Activated effector memory CD4-positive, alpha-beta T cell treated with Interleukin-2 at 50 U/mL for 16 hours (primary cell): ENCODE results near the gene ARMH1.
A peak's percentile ranks its signal among the peaks of the same experiment; 100 is the strongest.
"Not testable (repeated sequence)": the region's sequence is repeated elsewhere in the genome, so short reads cannot be mapped to it uniquely, and the experiment has no call there.

Source experiments
- DNase-seq: peaks from one replicate; pipeline ENCODE4 v3.0.0-alpha.2; 2020

ARMH1 gene

DNA sequence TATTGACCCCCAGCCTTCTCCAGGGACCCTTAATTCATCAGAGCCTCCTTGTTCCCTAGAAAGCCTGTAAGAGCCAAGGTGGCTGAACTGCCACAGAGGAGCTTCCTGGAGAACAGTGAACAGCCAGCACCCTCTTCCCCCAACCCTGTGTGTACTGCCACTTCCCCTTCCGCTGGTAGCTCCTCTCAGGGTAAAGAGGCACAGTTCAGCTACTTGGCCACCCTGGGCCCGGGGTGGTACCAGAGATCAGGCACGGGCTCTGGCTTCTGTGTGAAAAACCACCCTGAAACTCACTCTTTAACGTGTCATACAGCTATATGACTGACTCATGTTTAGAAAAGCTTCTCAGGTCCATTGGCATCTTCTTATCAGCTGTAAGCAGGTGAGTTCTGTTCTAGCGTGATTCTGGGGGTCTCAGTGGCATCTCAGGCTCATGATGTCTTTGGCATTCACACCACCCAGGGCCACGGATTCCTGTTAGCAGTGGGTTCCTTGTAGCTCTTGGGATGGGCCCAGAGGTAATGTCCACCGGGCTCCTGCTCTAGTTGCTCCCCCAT lies 22.4 kb downstream of the ARMH1 start:
- DNase-seq = peak; percentile 24

DNA sequence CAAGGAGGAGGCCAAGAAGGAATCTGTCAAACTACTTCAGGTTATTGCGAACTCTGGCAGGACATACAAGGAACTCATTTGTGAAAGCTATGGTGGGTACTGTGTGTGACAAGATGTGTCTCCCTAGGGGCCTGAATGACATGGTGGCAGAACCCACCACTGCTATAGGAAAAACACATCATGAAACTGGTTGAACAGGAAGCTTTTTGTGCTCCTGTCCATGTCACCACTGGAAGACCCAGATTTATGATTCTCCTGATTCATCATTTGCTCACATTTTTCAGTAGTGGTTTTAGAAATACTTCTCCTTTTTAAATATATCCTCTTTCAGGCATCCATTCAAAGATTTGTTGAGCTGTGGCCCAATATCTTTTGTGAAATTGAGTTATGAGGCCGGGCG lies 23.6 kb downstream of the ARMH1 start:
- no peak for DNase-seq

- DNase-seq = not testable (repeated sequence)
Observed at GRCh38 chr1:44699375-44699774, 24.9 kb downstream of the ARMH1 start.

DNA sequence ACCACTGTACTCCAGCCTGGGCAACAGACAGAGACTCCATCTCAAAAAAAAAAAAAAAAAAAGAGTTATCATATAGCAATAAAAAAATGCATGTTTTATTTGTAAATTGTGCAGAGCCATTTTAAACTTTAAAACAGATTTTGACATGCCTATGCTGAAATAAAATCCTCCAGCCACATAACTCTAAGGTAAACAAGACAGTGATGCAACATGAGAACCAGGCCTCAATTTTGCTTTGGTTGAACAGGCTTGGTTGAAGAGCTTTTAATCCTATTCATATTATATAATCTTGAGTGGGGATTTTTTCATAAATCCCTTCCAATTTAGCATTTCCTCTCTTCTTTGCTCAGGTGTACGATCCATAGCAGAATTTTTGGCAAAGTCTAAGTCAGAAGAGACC lies 26.1 kb downstream of the ARMH1 start:
- DNase-seq = no peak

GRCh38 chr1:44701141-44701573 lies 26.6 kb downstream of the ARMH1 start:
- no peak for DNase-seq

- no peak for DNase-seq
Observed at GRCh38 chr1:44705470-44705869, 31.0 kb downstream of the ARMH1 start.

DNA sequence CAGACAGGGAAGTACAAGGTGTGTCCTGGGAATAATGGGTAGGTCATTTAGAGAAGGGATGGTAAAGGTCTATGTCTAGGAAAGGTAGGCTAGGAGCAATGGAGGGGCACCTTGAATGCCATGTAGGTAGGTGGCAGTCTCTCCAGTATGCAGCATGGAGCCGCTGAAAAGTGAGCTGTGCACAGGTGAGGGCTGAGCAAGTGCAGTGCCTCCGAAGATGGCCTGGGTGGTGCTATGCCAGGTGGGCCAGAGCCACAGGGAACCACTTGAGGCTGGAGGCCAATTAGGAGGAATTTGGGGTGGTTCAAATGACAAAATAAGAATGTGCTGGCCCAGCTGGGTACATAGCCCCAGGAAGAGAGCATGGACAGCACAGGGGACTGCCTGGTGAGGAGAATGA lies 31.4 kb downstream of the ARMH1 start:
- no peak for DNase-seq

- DNase-seq = no peak
Observed at GRCh38 chr1:44707112-44707881, 32.8 kb downstream of the ARMH1 start.

GRCh38 chr1:44707959-44708831 lies 33.7 kb downstream of the ARMH1 start:
- no peak for DNase-seq

DNA sequence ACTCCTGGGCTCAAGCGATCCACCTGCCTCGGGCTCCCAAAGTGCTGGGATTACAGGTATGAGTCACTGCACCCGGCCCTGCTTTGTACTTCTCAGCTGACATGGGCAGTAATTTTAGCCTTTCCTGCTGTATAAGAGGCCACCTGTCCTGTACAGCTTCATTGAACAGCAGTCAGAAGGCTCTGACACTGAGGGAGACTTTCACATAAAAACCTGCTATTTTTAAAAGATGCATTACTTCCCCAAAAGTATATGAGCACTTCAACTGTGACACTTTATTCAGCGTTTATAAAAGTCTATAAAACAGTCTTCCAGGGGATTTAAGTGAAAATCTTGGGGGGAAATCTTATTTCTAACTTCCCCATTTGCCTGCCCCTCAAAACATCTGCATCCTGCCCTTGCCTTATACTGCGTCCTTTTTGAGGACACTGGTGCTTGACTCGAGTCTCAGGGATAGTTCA lies 38.8 kb downstream of the ARMH1 start:
- DNase-seq = no peak

- no peak for DNase-seq
Observed at GRCh38 chr1:44714532-44714931, 40.0 kb downstream of the ARMH1 start.

DNA sequence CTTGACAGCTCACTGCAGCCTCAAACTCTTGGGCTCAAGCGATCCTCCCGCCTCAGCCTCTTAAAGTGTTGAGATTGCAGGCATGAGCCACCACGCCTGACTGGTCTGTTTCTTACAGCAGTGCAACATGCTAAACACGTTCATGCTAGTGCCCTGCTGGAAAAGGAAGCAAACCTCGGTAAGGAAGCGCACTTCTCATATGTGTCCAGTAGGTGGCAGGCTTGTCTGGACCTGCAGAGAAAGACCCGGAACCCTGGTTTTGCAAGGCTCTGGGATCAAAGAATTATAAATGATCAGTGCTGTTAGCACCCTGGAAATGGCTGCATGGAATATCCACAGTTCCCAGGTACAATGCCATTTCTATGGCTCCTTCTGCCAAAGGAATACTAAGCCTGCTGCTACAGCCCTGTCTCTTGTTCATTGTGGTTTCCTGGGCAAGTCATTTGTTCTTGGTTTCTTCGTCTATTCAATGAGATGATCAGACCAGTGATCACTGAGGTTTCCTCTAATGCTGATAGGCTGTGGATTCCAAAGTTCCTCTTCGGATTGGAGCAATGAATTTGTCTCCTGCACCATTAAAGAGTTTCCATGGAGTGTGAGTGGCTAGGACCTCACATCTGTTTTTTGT lies 40.5 kb downstream of the ARMH1 start:
- peak; percentile 49 for DNase-seq

DNA sequence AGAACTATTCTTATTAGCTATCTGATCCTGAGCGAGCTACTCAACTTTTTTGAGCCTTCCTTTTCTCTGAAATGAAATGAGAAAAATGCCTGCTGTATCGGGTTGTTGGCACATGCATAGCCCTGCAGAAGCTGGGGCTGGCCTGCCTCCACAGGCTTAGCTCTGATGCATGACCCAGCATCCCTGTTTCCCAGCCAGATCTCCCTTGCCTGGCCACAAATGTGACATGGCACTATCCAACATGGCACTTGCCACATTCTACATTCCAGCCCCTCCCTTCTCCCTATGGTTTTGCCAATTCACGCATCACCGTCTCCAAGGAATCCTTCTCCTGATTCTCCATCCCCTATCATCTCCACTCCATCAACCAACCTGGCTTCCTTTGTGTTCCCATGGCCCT lies 42.6 kb downstream of the ARMH1 start:
- no peak for DNase-seq

- DNase-seq = no peak
Observed at GRCh38 chr1:44717653-44718052, 43.1 kb downstream of the ARMH1 start.

- DNase-seq = no peak
Observed at GRCh38 chr1:44718091-44718490, 43.6 kb downstream of the ARMH1 start.

DNA sequence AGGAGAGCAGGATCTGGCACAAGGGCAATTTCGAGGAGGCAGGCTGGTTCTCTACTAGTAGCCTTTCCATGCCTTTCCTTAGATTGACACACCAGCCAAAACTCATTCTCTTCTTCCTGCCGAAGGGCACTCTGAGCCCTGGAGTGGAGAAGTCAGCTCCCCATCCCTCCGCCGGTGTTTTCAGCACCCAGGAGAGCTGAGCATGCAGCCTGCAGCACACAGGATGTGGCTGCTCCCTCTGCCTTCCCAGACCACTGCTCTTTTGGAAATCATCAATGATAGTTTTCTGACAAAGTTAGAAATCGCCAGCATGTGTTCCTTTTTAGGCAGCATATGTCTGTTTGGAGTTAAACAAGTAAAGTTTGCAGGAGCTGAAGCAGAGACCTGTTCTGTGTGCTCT lies 44.8 kb downstream of the ARMH1 start:
- DNase-seq = no peak

DNA sequence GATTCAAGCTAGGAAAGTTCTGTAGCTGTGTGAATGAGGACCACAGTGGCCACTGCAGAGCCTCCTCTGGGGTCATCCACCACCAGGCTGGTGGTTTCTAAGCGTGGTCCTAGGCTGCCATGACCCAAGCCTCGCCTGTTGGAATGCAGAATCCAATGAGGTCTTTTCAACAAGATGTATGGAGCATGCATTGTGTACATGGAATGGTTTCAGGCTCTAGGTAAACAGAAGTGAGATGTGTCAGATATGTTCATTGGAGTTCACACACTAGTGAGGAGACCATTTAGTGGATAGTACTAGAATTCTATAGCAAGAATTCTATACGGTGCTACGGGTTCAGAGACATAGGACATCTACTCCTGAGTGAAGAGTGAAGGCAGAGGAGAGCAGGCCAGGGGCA lies 45.8 kb downstream of the ARMH1 start:
- no peak for DNase-seq

DNA sequence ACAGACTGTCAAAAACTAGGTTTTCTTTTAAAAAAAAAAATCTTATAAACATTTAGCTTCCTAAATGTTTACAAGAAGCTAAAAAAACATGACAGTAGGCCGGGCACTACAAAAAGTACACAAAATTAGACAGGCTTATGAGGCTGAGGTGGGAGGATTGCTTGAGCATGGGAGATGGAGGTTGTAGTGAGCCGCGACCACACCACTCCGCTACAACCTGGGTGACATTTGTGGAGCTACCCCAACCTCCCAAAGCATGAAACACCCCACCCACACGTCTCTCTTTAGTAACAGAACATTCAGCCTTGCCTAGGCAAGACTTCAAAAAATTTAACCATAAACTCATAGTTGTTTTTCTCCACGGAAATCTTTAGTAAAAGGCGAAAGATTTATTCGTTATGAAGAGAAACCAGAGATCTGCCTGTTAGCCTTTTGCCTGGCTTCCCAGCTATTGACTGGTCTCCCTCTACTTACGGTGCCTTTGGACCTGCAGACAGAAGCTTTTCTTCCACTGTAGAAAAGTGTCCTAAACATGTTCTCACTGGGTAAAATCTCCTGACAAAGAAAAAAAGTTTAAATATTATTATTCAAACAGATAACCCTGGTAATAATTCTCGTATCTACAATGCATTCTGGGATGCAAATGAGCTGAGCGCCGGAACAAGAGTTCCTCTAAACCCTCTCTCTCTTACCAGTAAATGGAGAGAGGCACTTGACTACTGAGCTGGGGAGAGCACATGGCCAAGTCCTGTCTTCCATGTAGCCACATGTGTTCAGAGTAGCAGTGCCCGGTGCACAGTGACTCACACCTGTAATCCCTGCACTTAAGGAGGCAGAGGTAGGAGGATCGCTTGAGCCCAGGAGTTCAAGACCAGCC lies 47.2 kb downstream of the ARMH1 start:
- peak; percentile 41 for DNase-seq

DNA sequence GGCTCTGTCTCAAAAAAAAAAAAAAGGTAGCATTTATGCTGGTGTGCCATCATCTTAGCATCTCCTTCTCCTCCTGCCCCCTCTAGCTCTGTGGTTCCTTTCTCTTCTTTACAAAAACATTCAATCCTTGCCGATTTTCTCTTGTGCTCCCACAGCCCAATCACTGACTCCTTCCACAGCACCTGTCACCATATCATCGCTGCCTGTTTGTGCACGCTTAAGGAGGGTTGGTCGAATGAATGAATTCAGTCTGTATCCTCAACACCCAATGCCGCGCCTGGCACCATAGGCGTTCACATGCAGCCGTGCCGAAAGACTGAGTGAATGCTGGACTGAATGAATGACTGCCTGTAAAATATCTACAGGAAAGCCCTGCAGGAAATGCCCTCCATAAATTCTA lies 48.5 kb downstream of the ARMH1 start:
- DNase-seq = no peak

DNA sequence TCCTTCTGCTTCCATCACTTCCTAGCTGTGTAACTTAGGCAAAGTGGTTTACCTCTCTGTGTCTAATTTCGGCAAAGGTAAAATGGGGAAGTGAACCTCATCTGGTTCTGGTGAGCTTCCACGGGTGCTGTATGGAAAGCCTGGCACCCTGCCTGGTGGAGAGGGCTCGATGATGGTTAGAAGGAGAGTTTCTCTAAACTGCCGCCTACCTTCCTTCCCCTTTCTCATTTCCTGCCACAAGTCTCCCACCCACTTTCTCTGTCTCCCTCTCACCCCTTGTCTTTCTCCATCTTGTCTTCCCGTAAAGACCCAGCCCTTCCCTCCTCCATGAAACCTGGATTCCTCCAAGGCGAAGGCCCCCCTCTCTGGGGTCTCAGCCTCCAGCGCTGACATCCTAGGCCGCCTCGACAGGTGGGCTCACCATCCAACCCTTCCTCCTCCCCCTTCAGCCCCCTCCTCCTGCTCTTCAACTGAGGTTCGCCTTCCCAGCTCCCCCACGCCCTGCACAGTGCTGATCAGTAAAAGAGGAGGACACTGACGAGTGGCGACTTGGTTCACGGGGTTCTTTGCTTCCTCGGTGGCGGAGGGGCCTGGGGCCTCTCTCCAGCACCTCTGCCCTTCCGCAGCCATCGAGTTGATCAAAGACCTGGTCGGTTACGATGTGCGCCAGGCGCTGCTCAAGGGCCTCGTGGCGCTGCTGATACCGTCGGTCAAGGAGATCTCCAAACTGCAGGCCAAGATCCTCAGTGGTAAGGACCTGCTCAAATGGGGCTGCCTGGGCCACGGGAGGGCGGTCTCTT lies 49.2 kb downstream of the ARMH1 start:
- no peak for DNase-seq

- DNase-seq = no peak
Observed at GRCh38 chr1:44724296-44724954, 49.9 kb downstream of the ARMH1 start.
